AG04449 (cell line): ENCODE measurements around the gene TP73.

Experiments used
- CTCF ChIA-PET: fragments of 350-600 bp; formaldehyde crosslinking; extraction: SDS; loops from one replicate; lab custom pipeline; 2021; ENCODE audit warnings: antibody characterized with exemption; lab: Yijun Ruan, JAX
- POLR2A ChIA-PET: fragments of 400-600, 350-600 bp; formaldehyde crosslinking; extraction: SDS; loops from one replicate; lab custom pipeline; 2020; ENCODE audit warnings: antibody characterized with exemption, inconsistent platforms; lab: Yijun Ruan, JAX
- DNase-seq: peaks from one replicate; pipeline ENCODE4 v3.0.0-alpha.2; 2010; ENCODE audit warnings: low read depth, low spot score
- H3K4me3 ChIP-seq: 2 replicates; pipeline ENCODE4 v1.5.1; 2011; ENCODE audit warnings: low read depth, mild to moderate bottlenecking, control low read depth, low read length
- CTCF ChIP-seq: IDR thresholded peaks from one replicate; pipeline ENCODE4 v1.5.1; 2011; ENCODE audit warnings: mild to moderate bottlenecking, moderate library complexity, low read length, control low read depth, inconsistent platforms; ENCODE audit not compliant: insufficient read depth; ENCODE audit errors: missing control alignments

TP73 gene

GRCh38 chr1:3743826-3744225, 91.5 kb downstream of the TP73 start:
- H3K4me3 ChIP-seq, result no peak overlapping the region
- POLR2A ChIA-PET, result no interaction called here
- no peak for TF ChIP-seq CTCF
- CTCF ChIA-PET, result no interaction called here
- no peak for DNase-seq

GRCh38 chr1:3744646-3745045, 92.3 kb downstream of the TP73 start:
- ChIA-PET POLR2A (no interaction called here), CTCF (interaction anchor here (1.7 kb wide), 1 partner anchor 20 kb away, joined by 3 read pairs; no protein-coding TSS in a partner anchor)
- no peak for DNase-seq
- H3K4me3 ChIP-seq, result no peak overlapping the region
- no peak for TF ChIP-seq CTCF

DNA sequence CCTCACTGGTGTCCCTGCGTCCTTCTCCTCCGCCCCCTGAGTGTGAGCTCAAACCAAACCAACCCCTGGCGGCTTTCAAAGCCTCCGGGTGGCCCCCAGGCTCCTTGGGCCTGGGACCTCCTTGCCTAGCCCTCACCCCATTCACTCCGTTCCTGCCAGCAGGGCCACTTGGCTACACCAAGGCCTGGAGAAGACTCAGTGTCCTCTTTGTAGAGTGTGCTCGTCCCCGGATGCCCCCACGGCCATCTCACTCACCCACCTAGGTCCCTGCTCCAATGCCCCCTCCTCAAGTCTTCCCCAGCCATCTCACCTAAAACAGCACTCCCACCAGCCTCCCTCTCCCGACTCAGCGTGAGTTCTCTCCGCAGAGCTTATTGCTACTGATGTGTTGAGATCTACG, 92.8 kb downstream of the TP73 start:
- CTCF ChIA-PET, result interaction anchor here (1.7 kb wide), 1 partner anchor 21 kb away, joined by 3 read pairs; no protein-coding TSS in a partner anchor
- POLR2A ChIA-PET, result no interaction called here
- DNase-seq, result no peak
- no peak overlapping the region for H3K4me3 ChIP-seq
- no peak for TF ChIP-seq CTCF

DNA sequence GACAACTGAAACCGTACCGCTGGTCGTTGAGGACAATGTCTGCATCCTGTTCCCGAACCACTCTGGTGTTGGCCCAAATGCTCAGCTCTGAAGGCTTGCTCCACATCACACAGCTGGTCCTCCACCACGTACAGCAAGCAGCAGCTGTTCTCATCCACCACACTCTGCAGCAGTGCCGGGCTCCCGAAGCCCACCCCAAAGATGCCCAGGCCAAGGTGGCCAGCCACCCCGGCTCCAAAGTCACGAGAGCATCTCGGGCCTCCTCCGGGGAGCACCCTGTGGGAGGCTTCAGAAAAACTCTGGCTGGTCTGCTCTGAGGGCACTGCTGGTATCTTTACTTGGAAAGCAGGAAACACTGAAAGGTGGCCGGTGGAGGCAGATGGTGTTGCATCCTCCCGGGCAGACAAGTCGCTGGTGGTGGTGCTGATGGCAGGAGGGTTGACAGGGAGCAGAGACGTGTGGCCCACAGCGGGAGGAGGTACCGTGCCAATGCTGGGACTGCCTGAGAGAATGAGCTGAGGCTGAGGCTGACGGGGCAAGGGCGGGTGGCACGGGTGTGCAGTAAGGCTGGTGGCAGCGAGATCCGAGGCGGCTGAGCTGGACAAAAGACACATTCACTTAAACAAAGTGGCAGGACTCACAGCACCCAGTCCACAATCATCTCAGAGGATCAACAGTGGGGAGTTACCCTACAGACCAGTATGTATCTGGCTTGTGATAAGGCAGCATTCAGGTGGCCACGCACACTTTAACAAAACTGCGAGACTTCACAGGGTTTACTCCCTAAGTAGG, 93.5 kb downstream of the TP73 start:
- POLR2A ChIA-PET, result interaction anchor here (0.6 kb wide), 1 partner anchor 86 kb away, joined by 3 read pairs; no protein-coding TSS in a partner anchor
- DNase-seq, result no peak
- TF ChIP-seq CTCF, result no peak
- H3K4me3 ChIP-seq, result no peak overlapping the region
- CTCF ChIA-PET, result interaction anchor here (1.7 kb wide), 1 partner anchor 21 kb away, joined by 3 read pairs; no protein-coding TSS in a partner anchor

- no peak for DNase-seq
- CTCF ChIA-PET, result no interaction called here
- TF ChIP-seq CTCF, result no peak
- peak overlapping the region; percentile 58 for H3K4me3 ChIP-seq
- POLR2A ChIA-PET, result interaction anchor here (0.6 kb wide), 1 partner anchor 86 kb away, joined by 3 read pairs; no protein-coding TSS in a partner anchor
Measured at GRCh38 chr1:3746389-3746829, 94.1 kb downstream of the TP73 start.

GRCh38 chr1:3746830-3747521, 94.7 kb downstream of the TP73 start:
- ChIA-PET POLR2A (no interaction called here), CTCF (interaction anchor here (0.5 to 2.4 kb wide), 1 partner anchor 23 kb away, joined by 3 to 7 read pairs; no protein-coding TSS in a partner anchor)
- no peak for DNase-seq
- no peak for TF ChIP-seq CTCF
- peak overlapping the region; percentile 58 for H3K4me3 ChIP-seq
